Right ventricle myocardium superior (tissue), 1 donor: Measurements from ENCODE around the gene LSAMP. TPM values are rescaled to one million over a fixed set of nuclear protein-coding genes. Genes with fewer than 3 reads are reported as not detected.

Experiments
- ATAC-seq: fragments of 200-7000 bp; cut with Tn5 transposase; one replicate; pipeline ENCODE4 v1.9.1; 2020; ENCODE audit warnings: mild to moderate bottlenecking; ENCODE audit not compliant: poor library complexity
- DNase-seq: peaks from one replicate; pipeline ENCODE4 v3.0.0-alpha.2; 2020
- intact Hi-C: fragments of 100-400 bp; cut with DNase I; formaldehyde crosslinking; loops from one replicate; pipeline ENCODE4 v1.11.2; 2022
- total RNA-seq: library from RNA; stranded (reverse); fragmentation: NEBNext Ultra II Directional; extraction: Animal tissue kit (Norgen Biotek cat#: 25700); gene quantifications from one replicate; pipeline ENCODE4 v1.2.1, GENCODE V29; 2021
- donor health status: DM: no; HTN: yes; CAD: no; lungs with severe emphysema.

The LSAMP gene
- total RNA-seq, 1 donor from 2014 or later: 5.2 TPM

GRCh38 chr3:116028157-116028556 is 417.1 kb downstream of the LSAMP start:
- ATAC-seq (no peak), DNase-seq (no peak)

GRCh38 chr3:116020989-116021388 is 424.3 kb downstream of the LSAMP start:
- DNase-seq: no peak
- no peak for ATAC-seq
- intact Hi-C loops: no loop called here

More at GRCh38 chr3:116028157-116028556, 417.1 kb downstream of the LSAMP start:
- intact Hi-C loops: no loop called here

- no peak for ATAC-seq
- DNase-seq: no peak
- intact Hi-C loops: no loop called here
Observed at GRCh38 chr3:116020495-116020894, 424.8 kb downstream of the LSAMP start.

GRCh38 chr3:116019254-116019763 is 426.0 kb downstream of the LSAMP start:
- no peak for ATAC-seq
- DNase-seq: no peak

GRCh38 chr3:116018646-116019045 is 426.6 kb downstream of the LSAMP start:
- ATAC-seq: no peak
- DNase-seq: no peak
- intact Hi-C loops: no loop called here

More at GRCh38 chr3:116019254-116019763, 426.0 kb downstream of the LSAMP start:
- intact Hi-C loops: no loop called here

- no peak for DNase-seq
Observed at GRCh38 chr3:116015931-116016330, 429.4 kb downstream of the LSAMP start.

GRCh38 chr3:116007000-116007399 is 438.3 kb downstream of the LSAMP start:
- DNase-seq: no peak
- ATAC-seq: no peak
- intact Hi-C loops: no loop called here

More at GRCh38 chr3:116015931-116016330, 429.4 kb downstream of the LSAMP start:
- ATAC-seq: no peak
- intact Hi-C loops: no loop called here

- intact Hi-C loops: no loop called here
- ATAC-seq: peak; percentile 82
- peak; percentile 46 for DNase-seq
Observed at GRCh38 chr3:116005404-116005803, 439.9 kb downstream of the LSAMP start.

- DNase-seq: no peak
- intact Hi-C loops: no loop called here
- ATAC-seq: no peak
Observed at GRCh38 chr3:116002235-116002634, 443.1 kb downstream of the LSAMP start.

GRCh38 chr3:116001151-116001621 is 444.1 kb downstream of the LSAMP start:
- no peak for DNase-seq

GRCh38 chr3:116000311-116000710 is 445.0 kb downstream of the LSAMP start:
- ATAC-seq (no peak), DNase-seq (no peak)
- intact Hi-C loops: no loop called here

More at GRCh38 chr3:116001151-116001621, 444.1 kb downstream of the LSAMP start:
- intact Hi-C loops: no loop called here
- no peak for ATAC-seq

- intact Hi-C loops: no loop called here
- DNase-seq: no peak
- ATAC-seq: no peak
Observed at GRCh38 chr3:115999613-116000012, 445.7 kb downstream of the LSAMP start.

- intact Hi-C loops: no loop called here
- DNase-seq: no peak
- ATAC-seq: no peak
Observed at GRCh38 chr3:115999001-115999585, 446.2 kb downstream of the LSAMP start.

- no peak for ATAC-seq
- no peak for DNase-seq
- intact Hi-C loops: no loop called here
Observed at GRCh38 chr3:115996420-115997108, 448.7 kb downstream of the LSAMP start.

- ATAC-seq (no peak), DNase-seq (no peak)
- intact Hi-C loops: no loop called here
Observed at GRCh38 chr3:115990669-115991068, 454.6 kb downstream of the LSAMP start.

GRCh38 chr3:115989684-115990421 is 455.4 kb downstream of the LSAMP start:
- DNase-seq (no peak), ATAC-seq (no peak)
- intact Hi-C loops: no loop called here

- DNase-seq (no peak), ATAC-seq (no peak)
- intact Hi-C loops: no loop called here
Observed at GRCh38 chr3:115986555-115987207, 458.6 kb downstream of the LSAMP start.

- ATAC-seq (no peak), DNase-seq (no peak)
- intact Hi-C loops: no loop called here
Observed at GRCh38 chr3:115982629-115983028, 462.7 kb downstream of the LSAMP start.

GRCh38 chr3:115982108-115982507 is 463.2 kb downstream of the LSAMP start:
- no peak for ATAC-seq
- intact Hi-C loops: no loop called here
- DNase-seq: no peak
